ENCODE data around the gene MGAT5B.

MGAT5B gene

DNA sequence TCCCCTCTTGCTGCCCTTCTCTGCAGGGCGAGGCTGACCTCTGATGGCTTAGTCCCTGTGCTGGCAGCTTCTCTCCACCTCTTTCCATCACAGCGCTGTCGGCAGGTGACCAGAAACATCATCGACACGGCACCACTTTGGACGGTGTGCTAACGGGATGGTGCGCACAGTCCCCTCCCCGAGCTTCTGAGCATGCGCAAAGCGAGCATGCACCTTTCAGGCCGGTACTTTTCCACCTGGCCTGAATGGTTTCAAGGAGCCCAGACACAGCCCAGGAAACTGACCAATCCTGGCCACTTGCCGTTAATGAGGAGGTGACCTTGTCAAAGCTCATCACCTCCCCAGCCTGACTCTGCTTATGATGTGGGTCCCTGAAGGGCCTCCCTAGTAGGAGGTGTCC is 54.8 kb downstream of the MGAT5B start:
- DNase-seq (ENCODE audit: extremely low spot score, insufficient read length, low read depth) (no peak), FAIRE-seq (no peak)

GRCh38 chr17:76923491-76923890 is 55.3 kb downstream of the MGAT5B start:
- no peak for FAIRE-seq
- DNase-seq (ENCODE audit: extremely low spot score, insufficient read length, low read depth) = no peak

DNA sequence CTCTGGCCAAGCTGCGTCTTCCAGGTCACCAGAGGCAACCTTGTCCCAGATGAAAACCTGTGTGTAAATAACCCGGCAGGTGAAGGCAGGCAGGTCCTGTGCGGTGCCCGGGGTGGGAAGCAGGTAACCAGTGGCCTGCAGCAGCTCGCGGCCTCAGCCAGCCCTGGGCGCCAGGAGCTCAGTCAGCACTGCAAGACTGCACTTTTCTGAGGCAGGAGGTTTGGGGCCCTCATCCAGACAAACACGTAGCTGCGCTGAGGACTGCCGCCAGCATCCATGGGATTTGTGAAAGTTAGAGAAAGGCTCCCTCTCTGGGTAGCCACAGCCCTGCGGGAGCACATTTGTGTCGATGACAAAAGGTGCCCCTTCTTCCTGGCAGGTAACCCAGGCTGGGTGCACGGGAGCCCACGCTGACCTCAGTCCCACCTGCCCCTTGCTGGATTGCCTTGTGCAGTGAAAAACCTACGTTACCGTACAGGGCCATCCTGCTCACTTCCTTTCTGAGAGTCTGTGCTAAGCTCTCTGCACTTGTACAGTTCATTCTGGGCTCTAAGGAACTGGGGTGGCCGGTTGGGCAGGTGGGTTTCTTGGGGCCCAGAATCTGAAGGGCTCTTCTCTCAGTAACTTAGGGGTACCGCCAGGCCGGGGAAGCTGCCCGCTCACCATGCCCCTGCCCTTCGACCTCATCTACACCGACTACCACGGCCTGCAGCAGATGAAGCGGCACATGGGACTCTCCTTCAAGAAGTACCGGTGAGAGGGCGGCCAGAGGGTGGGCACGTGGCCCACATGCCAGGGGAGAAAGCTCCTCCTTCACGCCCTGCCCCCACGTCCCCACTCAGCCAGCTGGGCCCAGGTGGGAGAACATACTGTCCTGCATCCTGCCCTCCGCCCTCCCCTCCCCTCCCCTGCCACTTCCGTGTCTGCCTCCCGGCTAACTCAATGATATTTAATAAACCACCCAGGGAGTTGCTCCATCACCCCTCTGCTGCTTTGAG is 56.4 kb downstream of the MGAT5B start:
- DNase-seq (ENCODE audit: extremely low spot score, insufficient read length, low read depth) (no peak), FAIRE-seq (no peak)

DNA sequence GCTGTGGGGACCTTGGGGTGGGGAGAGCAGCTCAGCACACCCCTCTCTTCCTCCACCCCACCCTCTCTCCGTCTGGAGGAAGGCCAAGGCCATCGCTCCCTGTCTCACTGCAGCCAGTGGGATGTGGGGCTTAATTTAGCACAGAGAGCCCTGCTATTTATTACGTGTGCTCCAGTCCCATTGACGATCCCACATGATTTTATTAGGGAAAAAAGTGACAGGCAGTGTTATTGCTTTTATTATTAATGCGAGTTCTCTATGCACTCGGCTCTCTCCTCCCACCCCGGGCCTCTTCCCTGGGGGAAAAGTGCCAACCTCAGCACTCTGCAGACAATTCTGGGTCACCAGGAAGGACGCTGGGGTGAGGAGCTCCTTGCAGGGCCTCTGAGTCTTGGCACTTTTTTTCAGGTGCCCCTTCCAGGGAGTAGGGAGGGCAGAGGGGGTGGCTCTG is 57.3 kb downstream of the MGAT5B start:
- DNase-seq (ENCODE audit: extremely low spot score, insufficient read length, low read depth) = no peak
- FAIRE-seq = no peak

GRCh38 chr17:76926237-76926866 is 58.1 kb downstream of the MGAT5B start:
- FAIRE-seq (no peak), DNase-seq (ENCODE audit: extremely low spot score, insufficient read length, low read depth) (no peak)

GRCh38 chr17:76927577-76927976 is 59.4 kb downstream of the MGAT5B start:
- FAIRE-seq (no peak), DNase-seq (ENCODE audit: extremely low spot score, insufficient read length, low read depth) (no peak)

- FAIRE-seq (no peak), DNase-seq (ENCODE audit: extremely low spot score, insufficient read length, low read depth) (no peak)
These were observed 59.8 kb downstream of the MGAT5B start for GRCh38 chr17:76927982-76928381.

DNA sequence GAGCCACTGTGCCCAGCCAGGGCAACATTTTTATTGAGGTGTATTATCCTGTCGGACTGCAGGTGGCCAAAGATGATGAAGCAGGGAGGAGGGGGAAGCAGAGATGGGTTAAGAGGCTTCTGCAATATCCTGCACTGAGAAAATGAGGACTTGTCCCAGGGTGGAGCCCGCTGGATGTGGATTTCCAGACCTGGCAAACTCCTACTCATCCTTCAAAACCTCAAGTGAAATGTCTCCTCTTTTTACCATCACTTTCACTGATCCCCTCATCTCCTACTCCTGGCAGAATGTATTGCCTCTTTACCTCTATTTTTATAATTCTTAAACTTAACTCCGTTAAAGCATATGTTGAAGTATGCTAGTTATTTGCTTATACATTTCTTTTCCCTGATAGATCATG is 60.9 kb downstream of the MGAT5B start:
- FAIRE-seq = no peak
- no peak for DNase-seq (ENCODE audit: extremely low spot score, insufficient read length, low read depth)

GRCh38 chr17:76929601-76930000 is 61.4 kb downstream of the MGAT5B start:
- FAIRE-seq (no peak), DNase-seq (ENCODE audit: extremely low spot score, insufficient read length, low read depth) (no peak)

DNA sequence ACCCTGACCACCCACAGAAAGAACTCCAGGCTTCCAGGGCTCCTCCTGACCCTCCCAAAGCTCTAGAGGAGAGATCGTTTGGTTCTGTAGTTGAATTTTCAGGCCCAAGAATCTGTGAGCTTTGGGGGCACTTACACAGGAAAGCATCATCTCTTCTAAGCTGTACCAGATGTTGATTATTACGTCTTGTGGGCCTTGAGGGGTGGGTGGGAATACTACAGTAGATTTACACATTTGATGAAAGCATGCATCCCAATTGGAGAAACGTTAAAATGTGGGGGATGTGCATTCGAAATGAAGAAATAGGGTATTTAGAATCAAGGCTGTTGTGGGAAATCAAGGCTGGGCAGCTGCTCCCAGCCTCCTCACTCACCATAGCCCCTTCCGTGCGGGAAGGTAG is 61.9 kb downstream of the MGAT5B start:
- FAIRE-seq (no peak), DNase-seq (ENCODE audit: extremely low spot score, insufficient read length, low read depth) (no peak)

- no peak for DNase-seq (ENCODE audit: extremely low spot score, insufficient read length, low read depth)
- no peak for FAIRE-seq
These were observed 64.5 kb downstream of the MGAT5B start for GRCh38 chr17:76932402-76933333.

DNA sequence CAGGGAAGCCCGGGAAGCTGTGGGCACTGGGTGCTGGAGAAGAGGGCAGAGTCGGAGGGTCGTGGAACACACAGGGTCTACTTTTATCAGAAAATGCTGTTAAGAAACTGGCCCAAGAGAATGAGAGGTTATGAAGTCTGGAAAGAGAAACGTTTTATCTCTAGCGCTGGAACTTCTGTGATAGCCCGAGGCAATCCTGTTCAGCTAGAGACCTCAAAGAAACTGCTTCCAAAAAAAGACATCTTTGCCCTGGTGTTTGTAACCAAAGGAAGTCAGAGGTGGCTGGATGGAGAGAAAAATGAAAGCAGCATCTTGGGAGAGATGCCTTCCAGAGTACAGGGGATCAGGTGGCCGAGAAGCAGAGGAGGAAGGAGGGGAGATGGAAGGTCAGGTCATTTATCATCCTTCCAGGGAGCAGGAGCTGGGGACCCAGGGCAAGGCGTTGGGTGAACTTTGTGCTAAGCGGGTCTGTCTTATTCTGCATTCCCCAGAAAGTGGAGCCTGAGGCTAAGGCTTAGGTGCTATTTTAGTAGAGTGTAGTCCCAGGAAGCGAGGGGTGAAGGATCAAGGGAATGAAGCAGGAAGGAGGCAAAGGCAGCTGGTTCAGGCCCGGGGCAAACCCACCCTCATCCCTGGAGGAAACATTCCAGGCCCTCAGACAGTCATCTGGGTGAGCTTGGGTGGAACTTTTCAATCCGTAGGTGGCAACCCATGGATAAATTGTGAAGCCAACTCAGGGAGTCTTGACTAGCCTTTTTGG is 66.5 kb downstream of the MGAT5B start:
- DNase-seq (ENCODE audit: extremely low spot score, insufficient read length, low read depth) (no peak), FAIRE-seq (no peak)

- no peak for DNase-seq (ENCODE audit: extremely low spot score, insufficient read length, low read depth)
- no peak for FAIRE-seq
These were observed 67.1 kb downstream of the MGAT5B start for GRCh38 chr17:76935331-76935730.

DNA sequence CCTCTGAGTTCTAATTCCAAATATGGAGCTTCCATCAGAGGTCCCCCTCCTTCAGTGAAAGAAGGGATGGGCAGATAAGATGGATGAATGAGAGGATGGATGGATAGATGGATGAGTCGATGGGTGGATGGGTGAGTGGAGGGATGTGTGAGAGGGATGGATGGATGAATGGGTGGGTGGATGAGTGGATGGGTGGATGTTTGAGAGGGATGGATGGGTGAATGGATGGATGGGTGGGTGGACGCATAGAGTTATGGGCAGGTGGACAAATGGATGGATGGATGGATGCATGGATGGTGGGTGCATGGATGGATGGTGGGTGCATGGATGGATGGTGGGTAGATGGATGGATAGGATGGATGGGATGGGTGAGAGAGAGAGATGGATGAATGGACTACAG is 69.0 kb downstream of the MGAT5B start:
- FAIRE-seq = no peak
- DNase-seq (ENCODE audit: extremely low spot score, insufficient read length, low read depth) = no peak

GRCh38 chr17:76938009-76938408 is 69.8 kb downstream of the MGAT5B start:
- FAIRE-seq (no peak), DNase-seq (ENCODE audit: extremely low spot score, insufficient read length, low read depth) (no peak)

DNA sequence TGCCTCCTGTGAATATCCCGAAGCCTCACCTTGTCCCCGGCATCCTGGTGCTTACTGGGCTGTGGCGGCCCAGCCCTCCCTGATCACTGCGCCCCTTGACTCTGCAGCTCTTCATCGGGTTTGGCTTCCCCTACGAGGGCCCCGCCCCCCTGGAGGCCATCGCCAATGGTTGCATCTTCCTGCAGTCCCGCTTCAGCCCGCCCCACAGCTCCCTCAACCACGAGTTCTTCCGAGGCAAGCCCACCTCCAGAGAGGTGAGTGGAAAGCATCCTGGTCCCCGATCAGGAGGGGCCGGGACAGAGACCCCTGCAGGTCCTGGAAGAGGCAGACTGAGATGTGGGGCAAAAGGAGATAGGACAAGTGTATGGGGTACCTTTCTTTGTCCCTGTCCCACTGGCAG is 72.1 kb downstream of the MGAT5B start:
- no peak for FAIRE-seq
- DNase-seq (ENCODE audit: extremely low spot score, insufficient read length, low read depth) = no peak

DNA sequence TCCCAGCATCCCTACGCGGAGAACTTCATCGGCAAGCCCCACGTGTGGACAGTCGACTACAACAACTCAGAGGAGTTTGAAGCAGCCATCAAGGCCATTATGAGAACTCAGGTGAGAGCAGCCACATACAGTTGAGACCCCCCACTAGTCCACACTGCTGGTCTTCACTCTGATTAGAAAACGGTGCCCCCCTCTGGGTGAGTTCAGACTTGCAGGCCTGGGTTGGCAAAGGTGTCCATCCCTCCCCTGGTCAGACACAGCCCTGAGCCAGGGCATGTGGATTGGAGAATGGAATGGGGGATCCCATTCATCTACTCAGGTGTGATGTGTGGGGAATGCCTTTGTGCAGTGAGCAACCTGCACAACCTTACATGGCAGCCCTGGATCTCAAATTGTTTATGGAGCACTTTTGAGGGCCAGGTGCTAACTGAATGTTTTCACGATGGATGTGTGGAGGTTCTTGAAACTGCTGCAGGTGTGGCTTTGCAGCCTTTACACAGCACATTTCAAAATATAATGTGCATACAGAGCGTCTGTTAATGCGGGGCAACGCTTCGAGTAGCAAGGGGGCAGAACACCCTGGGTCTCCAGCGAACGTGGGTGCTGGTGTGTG is 72.6 kb downstream of the MGAT5B start:
- DNase-seq (ENCODE audit: extremely low spot score, insufficient read length, low read depth) (no peak), FAIRE-seq (no peak)

- DNase-seq (ENCODE audit: extremely low spot score, insufficient read length, low read depth) = no peak
- no peak for FAIRE-seq
These were observed 75.0 kb downstream of the MGAT5B start for GRCh38 chr17:76943202-76943601.

GRCh38 chr17:76943781-76944213 is 75.6 kb downstream of the MGAT5B start:
- DNase-seq (ENCODE audit: extremely low spot score, insufficient read length, low read depth) (no peak), FAIRE-seq (no peak)
